ENCODE results near the gene KCNQ5. TPM values are rescaled to one million over a fixed set of nuclear protein-coding genes. Genes with fewer than 3 reads are reported as not detected.

KCNQ5 gene
- polyA plus RNA-seq, 3 donors: not detected

DNA sequence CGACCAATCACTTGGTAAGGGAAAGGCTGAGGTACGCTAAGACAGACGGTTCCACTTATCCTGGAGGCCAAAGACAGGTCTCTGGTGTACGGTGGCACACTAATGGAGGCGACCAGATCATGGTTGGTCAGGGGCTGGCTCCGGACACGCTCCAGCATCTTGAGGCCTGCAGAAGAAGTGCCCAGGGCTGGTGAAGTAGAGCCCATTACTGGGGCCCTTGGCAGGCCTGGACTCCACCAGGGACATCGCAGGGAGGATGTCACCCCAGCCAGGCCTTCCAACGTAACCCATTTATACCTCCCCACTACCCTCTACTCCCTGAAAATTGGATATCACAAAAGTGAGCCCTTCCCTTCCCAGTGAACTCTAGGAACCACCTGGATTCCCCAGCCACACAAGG is 587.3 kb downstream of the KCNQ5 start:
- Histone ChIP-seq H3K27ac (ENCODE audit: low read depth in 1 of 2, low read length in 2 of 2) (no peak overlapping the region), H3K36me3 (replicated peaks in 1 of 2; ENCODE audit: control insufficient read depth in 1 of 2, insufficient read depth in 2 of 2, low read length in 2 of 2) (no peaks in the 10 kb centered on the region), H3K9ac (ENCODE audit: insufficient read depth, low read length, poor library complexity, severe bottlenecking) (no peak overlapping the region), H2AFZ (ENCODE audit: insufficient read depth, low read depth, low read length, poor library complexity, severe bottlenecking) (no peak overlapping the region), H3K27me3 (ENCODE audit: control insufficient read depth in 2 of 2, insufficient read depth in 2 of 2, low read length in 2 of 2) (no peaks in the 10 kb centered on the region), H3K79me2 (ENCODE audit: insufficient read depth, low read length) (no peaks in the 10 kb centered on the region), H3K4me1 (ENCODE audit: control insufficient read depth in 1 of 2, insufficient read depth in 2 of 2, low read length in 2 of 2) (no peaks in the 10 kb centered on the region), H3K4me2 (replicated peaks; ENCODE audit: extremely low read depth, low read length, poor library complexity, severe bottlenecking) (no peak overlapping the region), H3K4me3 (replicated peaks in 1 of 3; ENCODE audit: low read depth in 2 of 3, low read length in 3 of 3) (no peak overlapping the region), H4K20me1 (ENCODE audit: insufficient read depth, low read length) (no peaks in the 10 kb centered on the region), H3K9me3 (replicated peaks in 1 of 2; ENCODE audit: control insufficient read depth in 1 of 2, insufficient read depth in 1 of 2, low read length in 2 of 2) (no peaks in the 10 kb centered on the region)
- peaks cover 0 to 2% (median 0%) of the 10 kb centered on the region in 3 donors for H3K27me3 Mint-ChIP-seq (ENCODE audit: low read depth in 3 of 3)
- 62% methylated on average over 7 of the region's 9 CpGs for WGBS (ENCODE audit: insufficient coverage)
- no peak for DNase-seq
- H3K36me3 Mint-ChIP-seq: no peaks in the 10 kb centered on the region
- TF ChIP-seq CTCF (IDR thresholded peaks at IDR 0.05): no peak
- no peak overlapping the region for H3K27ac Mint-ChIP-seq
- no peaks in the 10 kb centered on the region for H3K4me1 Mint-ChIP-seq
- peaks cover 1 to 9% (median 6%) of the 10 kb centered on the region in 7 donors for H3K9me3 Mint-ChIP-seq
- no peak overlapping the region for H3K4me3 Mint-ChIP-seq
- intact Hi-C loops (cut with micrococcal nuclease): no loop called here

- H3K4me1 Mint-ChIP-seq: no peaks in the 10 kb centered on the region
- Histone ChIP-seq H4K20me1 (ENCODE audit: insufficient read depth, low read length) (no peaks in the 10 kb centered on the region), H3K27me3 (ENCODE audit: control insufficient read depth in 2 of 2, insufficient read depth in 2 of 2, low read length in 2 of 2) (no peaks in the 10 kb centered on the region), H3K27ac (ENCODE audit: low read depth in 1 of 2, low read length in 2 of 2) (no peak overlapping the region), H3K9ac (ENCODE audit: insufficient read depth, low read length, poor library complexity, severe bottlenecking) (no peak overlapping the region), H3K4me2 (replicated peaks; ENCODE audit: extremely low read depth, low read length, poor library complexity, severe bottlenecking) (no peak overlapping the region), H3K4me1 (ENCODE audit: control insufficient read depth in 1 of 2, insufficient read depth in 2 of 2, low read length in 2 of 2) (no peaks in the 10 kb centered on the region), H3K4me3 (replicated peaks in 1 of 3; ENCODE audit: low read depth in 2 of 3, low read length in 3 of 3) (no peak overlapping the region), H3K79me2 (ENCODE audit: insufficient read depth, low read length) (no peaks in the 10 kb centered on the region), H3K9me3 (replicated peaks in 1 of 2; ENCODE audit: control insufficient read depth in 1 of 2, insufficient read depth in 1 of 2, low read length in 2 of 2) (no peaks in the 10 kb centered on the region), H2AFZ (ENCODE audit: insufficient read depth, low read depth, low read length, poor library complexity, severe bottlenecking) (no peak overlapping the region), H3K36me3 (replicated peaks in 1 of 2; ENCODE audit: control insufficient read depth in 1 of 2, insufficient read depth in 2 of 2, low read length in 2 of 2) (no peaks in the 10 kb centered on the region)
- H3K27ac Mint-ChIP-seq: no peak overlapping the region
- intact Hi-C loops (cut with micrococcal nuclease): no loop called here
- no peak for TF ChIP-seq CTCF (IDR thresholded peaks at IDR 0.05)
- WGBS (ENCODE audit: insufficient coverage): no CpG with 5 or more reads among the region's 2 CpGs
- no peak for DNase-seq
- H3K36me3 Mint-ChIP-seq: no peaks in the 10 kb centered on the region
- peaks cover 0 to 3% (median 1%) of the 10 kb centered on the region in 7 donors for H3K9me3 Mint-ChIP-seq
- H3K27me3 Mint-ChIP-seq (ENCODE audit: low read depth in 3 of 3): peaks cover 0 to 7% (median 0%) of the 10 kb centered on the region in 3 donors
- H3K4me3 Mint-ChIP-seq: no peak overlapping the region
Observed at GRCh38 chr6:73216859-73217258, 595.0 kb downstream of the KCNQ5 start.

Measured in CD14-positive monocyte (primary cell).